K562 (cell line): ENCODE data around the gene VAMP4. TPM values are rescaled to one million over a fixed set of nuclear protein-coding genes. Genes with fewer than 3 reads are reported as not detected.
A peak's percentile ranks its signal among the peaks of the same experiment; 100 is the strongest.

ENCODE experiments used
- BRF2 ChIP-seq: IDR thresholded peaks from 3 replicates; pipeline ENCODE4 v1.6.1; 2011; ENCODE audit warnings: borderline replicate concordance, mild to moderate bottlenecking; ENCODE audit not compliant: insufficient read length, insufficient read depth
- EGR1 ChIP-seq: fragments of 450-650 bp; conservative IDR thresholded peaks from 2 replicates; pipeline ENCODE4 v1.6.1; 2017; ENCODE audit warnings: mild to moderate bottlenecking
- ETV6 ChIP-seq, 3 experiments: fragments of 150-350 bp in 1 of 3; sonication (generic) in 1 of 3; formaldehyde crosslinking in 1 of 3; IDR thresholded peaks; 2 replicates each; pipeline versions ENCODE4 v1.6.1 to v1.8.0; 2014 to 2022; ENCODE audit warnings: borderline replicate concordance in 2 of 3, low read depth in 2 of 3, antibody characterized with exemption in 1 of 3, low read length in 1 of 3, mild to moderate bottlenecking in 1 of 3, missing genetic modification reagents in 1 of 3
- HDAC3 ChIP-seq: fragments of 450-650 bp; IDR thresholded peaks from 2 replicates; pipeline ENCODE4 v1.6.1; 2018; ENCODE audit warnings: borderline replicate concordance, mild to moderate bottlenecking, moderate library complexity; ENCODE audit not compliant: partially characterized antibody
- PHB ChIP-seq: fragments of 250-450 bp; sonication (Bioruptor Pico); IDR thresholded peaks from 2 replicates; pipeline ENCODE4 v1.5.0; 2021
- SMARCA4 ChIP-seq: fragments of 450-650 bp; IDR thresholded peaks from 2 replicates; pipeline ENCODE4 v1.6.1; 2016
- XRCC4 ChIP-seq: IDR thresholded peaks from one replicate; pipeline ENCODE4 v1.6.1; 2011; ENCODE audit not compliant: insufficient read depth, insufficient read length; ENCODE audit errors: extremely low read depth
- ZNF347 ChIP-seq: fragments of 450-650 bp; formaldehyde crosslinking; IDR thresholded peaks from 2 replicates; pipeline ENCODE4 v1.4.0; 2020; ENCODE audit warnings: low read depth, mild to moderate bottlenecking, moderate library complexity
- polyA plus RNA-seq, 8 experiments: library from polyadenylated mRNA; depleted of rRNA in 4 of 8; stranded (reverse) in 5 of 8; unstranded in 3 of 8; fragments of >200 nt; fragmentation: Nextera tagmentation in 2 of 8; fragmentation: Illumina TruSeq in 1 of 8; extraction: Ambion mirVana in 2 of 8; extraction: Trizol in 1 of 8; gene quantifications; 2 replicates each; pipeline versions ENCODE4 v1.2.1 to v1.2.3, GENCODE V29; 2011 to 2014; ENCODE audit warnings: inconsistent platforms in 1 of 8, missing spikeins in 1 of 8
- total RNA-seq, 7 experiments: library from RNA; depleted of rRNA in 6 of 7; stranded (reverse); fragments of >200 nt in 6 of 7; fragmentation: Illumina TruSeq in 2 of 7; extraction: Trizol in 2 of 7; gene quantifications; 2 replicates each; pipeline versions ENCODE4 v1.2.1 to v1.2.3, GENCODE V29; 2011 to 2021; ENCODE audit warnings: low replicate concordance in 1 of 7
- TF ChIP-seq, protein P1 (sequence below), 2 experiments: fragments of 450-650 bp in 1 of 2; sonication (generic) in 1 of 2; formaldehyde crosslinking in 1 of 2; IDR thresholded peaks; 2 replicates each; pipeline versions ENCODE4 v1.7.1 to v1.9.0; 2016 to 2022; ENCODE audit warnings: inconsistent platforms in 1 of 2, mild to moderate bottlenecking in 1 of 2, missing genetic modification reagents in 1 of 2
- TF ChIP-seq, protein P2 (sequence below): conservative IDR thresholded peaks from 2 replicates; pipeline ENCODE4 v1.6.1; 2011; ENCODE audit warnings: low read depth, mild to moderate bottlenecking, low read length; ENCODE audit not compliant: control insufficient read depth
- TF ChIP-seq, protein P3 (sequence below): fragments of 250-450 bp; sonication (Bioruptor Pico); IDR thresholded peaks from 2 replicates; pipeline ENCODE4 v1.8.0; 2022; ENCODE audit warnings: inconsistent platforms

The VAMP4 gene
- total and polyA plus RNA-seq, 9 of the 15 experiments (the other 6 are each of a cell fraction or from before 2014, with no cell fraction given): 3.3 to 21.4 (median 11.9) TPM

- TF ChIP-seq, protein P1, sequence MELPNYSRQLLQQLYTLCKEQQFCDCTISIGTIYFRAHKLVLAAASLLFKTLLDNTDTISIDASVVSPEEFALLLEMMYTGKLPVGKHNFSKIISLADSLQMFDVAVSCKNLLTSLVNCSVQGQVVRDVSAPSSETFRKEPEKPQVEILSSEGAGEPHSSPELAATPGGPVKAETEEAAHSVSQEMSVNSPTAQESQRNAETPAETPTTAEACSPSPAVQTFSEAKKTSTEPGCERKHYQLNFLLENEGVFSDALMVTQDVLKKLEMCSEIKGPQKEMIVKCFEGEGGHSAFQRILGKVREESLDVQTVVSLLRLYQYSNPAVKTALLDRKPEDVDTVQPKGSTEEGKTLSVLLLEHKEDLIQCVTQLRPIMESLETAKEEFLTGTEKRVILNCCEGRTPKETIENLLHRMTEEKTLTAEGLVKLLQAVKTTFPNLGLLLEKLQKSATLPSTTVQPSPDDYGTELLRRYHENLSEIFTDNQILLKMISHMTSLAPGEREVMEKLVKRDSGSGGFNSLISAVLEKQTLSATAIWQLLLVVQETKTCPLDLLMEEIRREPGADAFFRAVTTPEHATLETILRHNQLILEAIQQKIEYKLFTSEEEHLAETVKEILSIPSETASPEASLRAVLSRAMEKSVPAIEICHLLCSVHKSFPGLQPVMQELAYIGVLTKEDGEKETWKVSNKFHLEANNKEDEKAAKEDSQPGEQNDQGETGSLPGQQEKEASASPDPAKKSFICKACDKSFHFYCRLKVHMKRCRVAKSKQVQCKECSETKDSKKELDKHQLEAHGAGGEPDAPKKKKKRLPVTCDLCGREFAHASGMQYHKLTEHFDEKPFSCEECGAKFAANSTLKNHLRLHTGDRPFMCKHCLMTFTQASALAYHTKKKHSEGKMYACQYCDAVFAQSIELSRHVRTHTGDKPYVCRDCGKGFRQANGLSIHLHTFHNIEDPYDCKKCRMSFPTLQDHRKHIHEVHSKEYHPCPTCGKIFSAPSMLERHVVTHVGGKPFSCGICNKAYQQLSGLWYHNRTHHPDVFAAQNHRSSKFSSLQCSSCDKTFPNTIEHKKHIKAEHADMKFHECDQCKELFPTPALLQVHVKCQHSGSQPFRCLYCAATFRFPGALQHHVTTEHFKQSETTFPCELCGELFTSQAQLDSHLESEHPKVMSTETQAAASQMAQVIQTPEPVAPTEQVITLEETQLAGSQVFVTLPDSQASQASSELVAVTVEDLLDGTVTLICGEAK (IDR thresholded peaks at IDR 0.05): peak; percentile 45; the same call in 1 of the 2 replicates
- TF ChIP-seq, protein P1 (CRISPR knock-in tag; IDR thresholded peaks at IDR 0.05): no peak
- no peak for TF ChIP-seq ZNF347 (CRISPR knock-in tag)
- no peak for TF ChIP-seq HDAC3
- TF ChIP-seq SMARCA4: peak; percentile 60; the same call in 1 of the 2 replicates
- TF ChIP-seq, protein P2, sequence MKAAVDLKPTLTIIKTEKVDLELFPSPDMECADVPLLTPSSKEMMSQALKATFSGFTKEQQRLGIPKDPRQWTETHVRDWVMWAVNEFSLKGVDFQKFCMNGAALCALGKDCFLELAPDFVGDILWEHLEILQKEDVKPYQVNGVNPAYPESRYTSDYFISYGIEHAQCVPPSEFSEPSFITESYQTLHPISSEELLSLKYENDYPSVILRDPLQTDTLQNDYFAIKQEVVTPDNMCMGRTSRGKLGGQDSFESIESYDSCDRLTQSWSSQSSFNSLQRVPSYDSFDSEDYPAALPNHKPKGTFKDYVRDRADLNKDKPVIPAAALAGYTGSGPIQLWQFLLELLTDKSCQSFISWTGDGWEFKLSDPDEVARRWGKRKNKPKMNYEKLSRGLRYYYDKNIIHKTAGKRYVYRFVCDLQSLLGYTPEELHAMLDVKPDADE: no peak
- TF ChIP-seq PHB: no peak
- no peak for TF ChIP-seq ETV6 (IDR thresholded peaks at IDR 0.05; ENCODE audit: borderline replicate concordance in 1 of 2, low read depth in 2 of 2, low read length in 1 of 2)
- no peak for TF ChIP-seq ETV6 (CRISPR knock-in tag; IDR thresholded peaks at IDR 0.05; ENCODE audit: borderline replicate concordance)
- TF ChIP-seq BRF2: no peak
- TF ChIP-seq, protein P3, sequence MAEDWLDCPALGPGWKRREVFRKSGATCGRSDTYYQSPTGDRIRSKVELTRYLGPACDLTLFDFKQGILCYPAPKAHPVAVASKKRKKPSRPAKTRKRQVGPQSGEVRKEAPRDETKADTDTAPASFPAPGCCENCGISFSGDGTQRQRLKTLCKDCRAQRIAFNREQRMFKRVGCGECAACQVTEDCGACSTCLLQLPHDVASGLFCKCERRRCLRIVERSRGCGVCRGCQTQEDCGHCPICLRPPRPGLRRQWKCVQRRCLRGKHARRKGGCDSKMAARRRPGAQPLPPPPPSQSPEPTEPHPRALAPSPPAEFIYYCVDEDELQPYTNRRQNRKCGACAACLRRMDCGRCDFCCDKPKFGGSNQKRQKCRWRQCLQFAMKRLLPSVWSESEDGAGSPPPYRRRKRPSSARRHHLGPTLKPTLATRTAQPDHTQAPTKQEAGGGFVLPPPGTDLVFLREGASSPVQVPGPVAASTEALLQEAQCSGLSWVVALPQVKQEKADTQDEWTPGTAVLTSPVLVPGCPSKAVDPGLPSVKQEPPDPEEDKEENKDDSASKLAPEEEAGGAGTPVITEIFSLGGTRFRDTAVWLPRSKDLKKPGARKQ (CRISPR knock-in tag): no peak
- no peak for TF ChIP-seq XRCC4
- no peak for TF ChIP-seq EGR1
These were observed 636 bp downstream of the VAMP4 start (continued) for GRCh38 chr1:171740987-171741871.
